GM10266 (cell line): ENCODE results near the gene CCM2L.

Source experiments
- DNase-seq: peaks from one replicate; pipeline ENCODE4 v3.0.0; 2012; ENCODE audit errors: extremely low spot score
- TF ChIP-seq, protein P1 (sequence below): IDR thresholded peaks from 2 replicates; pipeline ENCODE4 v1.5.1; 2012; ENCODE audit warnings: mild to moderate bottlenecking, low read depth; ENCODE audit not compliant: control insufficient read depth, insufficient read depth; ENCODE audit errors: missing control alignments

The CCM2L gene

DNA sequence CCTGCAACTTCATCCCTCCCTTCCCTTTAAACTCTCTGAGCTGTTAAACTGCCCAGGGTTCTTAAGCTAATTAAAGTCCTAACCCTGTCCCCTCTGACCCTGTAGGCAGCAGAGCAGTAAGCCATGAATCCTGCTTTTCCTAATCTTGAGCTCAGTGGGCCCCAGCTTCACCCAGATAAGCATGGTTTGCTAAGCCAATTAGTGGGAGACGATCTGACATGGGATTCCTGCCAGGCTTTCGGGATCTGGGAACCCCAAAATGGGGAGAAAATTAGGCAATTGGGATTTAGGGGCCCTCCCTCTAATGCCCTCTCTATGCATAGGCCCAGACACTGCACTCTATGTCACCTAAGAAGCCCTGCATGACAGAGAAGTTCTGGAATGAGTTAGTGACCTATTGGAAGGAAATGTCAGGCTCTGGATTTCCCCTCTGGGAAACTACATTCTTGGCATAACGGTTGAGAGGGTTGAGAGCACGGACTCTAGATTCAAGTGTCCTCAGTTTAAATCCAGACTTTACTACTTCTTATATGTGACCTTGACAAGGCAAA, 37.7 kb upstream of the CCM2L start:
- TF ChIP-seq, protein P1, sequence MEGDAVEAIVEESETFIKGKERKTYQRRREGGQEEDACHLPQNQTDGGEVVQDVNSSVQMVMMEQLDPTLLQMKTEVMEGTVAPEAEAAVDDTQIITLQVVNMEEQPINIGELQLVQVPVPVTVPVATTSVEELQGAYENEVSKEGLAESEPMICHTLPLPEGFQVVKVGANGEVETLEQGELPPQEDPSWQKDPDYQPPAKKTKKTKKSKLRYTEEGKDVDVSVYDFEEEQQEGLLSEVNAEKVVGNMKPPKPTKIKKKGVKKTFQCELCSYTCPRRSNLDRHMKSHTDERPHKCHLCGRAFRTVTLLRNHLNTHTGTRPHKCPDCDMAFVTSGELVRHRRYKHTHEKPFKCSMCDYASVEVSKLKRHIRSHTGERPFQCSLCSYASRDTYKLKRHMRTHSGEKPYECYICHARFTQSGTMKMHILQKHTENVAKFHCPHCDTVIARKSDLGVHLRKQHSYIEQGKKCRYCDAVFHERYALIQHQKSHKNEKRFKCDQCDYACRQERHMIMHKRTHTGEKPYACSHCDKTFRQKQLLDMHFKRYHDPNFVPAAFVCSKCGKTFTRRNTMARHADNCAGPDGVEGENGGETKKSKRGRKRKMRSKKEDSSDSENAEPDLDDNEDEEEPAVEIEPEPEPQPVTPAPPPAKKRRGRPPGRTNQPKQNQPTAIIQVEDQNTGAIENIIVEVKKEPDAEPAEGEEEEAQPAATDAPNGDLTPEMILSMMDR: no peak
- DNase-seq: no peak

DNA sequence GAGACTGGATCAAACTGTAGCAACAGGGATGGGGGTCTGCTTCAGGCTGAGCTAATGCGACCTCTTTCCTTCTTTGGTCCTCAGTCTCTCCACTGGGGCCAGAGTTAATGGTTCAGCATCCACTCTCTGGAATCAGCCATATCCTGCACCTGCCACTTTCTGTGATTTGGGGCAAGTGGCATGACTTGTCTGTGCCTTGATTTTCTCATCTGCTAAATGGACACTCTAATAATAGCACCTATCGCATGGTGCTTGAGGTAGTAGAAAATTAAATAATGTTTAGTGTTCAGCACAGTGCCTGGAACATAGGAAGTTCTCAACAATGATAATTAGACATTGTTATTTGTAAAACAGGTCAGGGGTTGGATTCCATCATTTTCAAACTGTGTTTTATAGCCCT, 35.9 kb upstream of the CCM2L start:
- TF ChIP-seq, protein P1: no peak
- DNase-seq: no peak

DNA sequence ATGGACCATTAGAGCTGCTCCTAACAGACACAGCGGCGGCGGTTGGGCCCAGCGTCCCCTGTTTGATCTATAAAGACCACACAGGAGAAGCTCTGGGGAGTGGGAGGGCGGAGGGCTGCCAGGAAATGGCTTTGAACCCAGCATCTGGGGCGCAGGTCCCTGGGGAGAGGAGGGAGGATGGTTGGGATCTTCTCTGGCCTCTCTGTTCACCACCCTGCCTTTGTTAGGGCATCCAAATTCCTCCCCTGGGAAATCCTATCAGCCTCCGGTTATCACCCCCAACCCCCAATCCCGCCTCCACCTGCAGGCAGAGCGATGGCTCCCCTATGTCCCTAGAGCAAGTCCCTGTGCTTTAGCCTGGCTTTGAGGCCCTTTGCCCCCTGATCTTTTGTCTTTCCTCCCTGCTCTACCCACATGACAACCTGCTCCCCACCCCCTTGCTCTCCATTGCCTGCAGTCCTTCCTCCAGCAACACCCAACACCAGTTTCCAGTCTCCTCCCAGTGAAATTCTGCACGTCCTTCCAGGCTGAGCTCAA, 35.2 kb upstream of the CCM2L start:
- no peak for DNase-seq
- TF ChIP-seq, protein P1: no peak

DNA sequence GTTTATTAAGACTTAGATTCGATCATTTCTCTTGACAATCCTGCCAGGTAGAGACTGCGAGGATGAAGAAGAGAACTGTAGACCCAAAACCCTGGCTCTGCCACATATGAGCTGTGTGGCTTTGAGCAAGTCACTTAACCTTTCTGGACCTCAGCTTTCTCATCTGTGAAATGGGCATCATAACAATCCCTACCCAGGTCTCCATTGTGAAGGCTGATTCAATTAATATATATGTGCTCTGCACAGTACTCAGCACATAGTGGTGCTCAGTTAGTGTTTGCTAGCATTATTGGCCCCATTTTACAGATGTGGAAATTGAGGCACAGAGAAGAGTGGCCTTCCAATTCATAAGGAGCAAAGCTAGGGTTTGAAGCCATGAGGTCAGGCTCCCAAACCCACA, 34.4 kb upstream of the CCM2L start:
- TF ChIP-seq, protein P1: no peak

DNA sequence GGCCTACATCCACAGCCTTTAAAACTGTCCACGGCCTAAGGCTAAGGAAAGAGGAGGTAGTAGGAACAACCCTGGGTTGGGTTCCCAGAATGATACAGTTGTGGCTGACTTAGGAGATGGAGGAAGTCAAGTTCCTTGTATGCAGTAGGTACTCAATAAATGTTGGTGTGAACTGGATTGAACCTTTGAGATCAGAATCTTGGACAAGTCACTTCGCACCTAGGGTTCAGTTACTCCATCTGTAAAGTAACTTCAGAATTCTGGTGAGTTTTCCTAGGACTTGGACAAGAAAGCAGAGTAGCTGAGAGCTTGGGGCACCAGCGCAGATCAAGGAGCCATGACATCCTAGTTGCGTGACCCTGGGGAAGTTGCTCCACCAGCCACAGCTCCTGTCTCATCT, 33.2 kb upstream of the CCM2L start:
- no peak for DNase-seq
- TF ChIP-seq, protein P1: no peak

More for the DNA sequence above, 34.4 kb upstream of the CCM2L start:
- DNase-seq: no peak

DNA sequence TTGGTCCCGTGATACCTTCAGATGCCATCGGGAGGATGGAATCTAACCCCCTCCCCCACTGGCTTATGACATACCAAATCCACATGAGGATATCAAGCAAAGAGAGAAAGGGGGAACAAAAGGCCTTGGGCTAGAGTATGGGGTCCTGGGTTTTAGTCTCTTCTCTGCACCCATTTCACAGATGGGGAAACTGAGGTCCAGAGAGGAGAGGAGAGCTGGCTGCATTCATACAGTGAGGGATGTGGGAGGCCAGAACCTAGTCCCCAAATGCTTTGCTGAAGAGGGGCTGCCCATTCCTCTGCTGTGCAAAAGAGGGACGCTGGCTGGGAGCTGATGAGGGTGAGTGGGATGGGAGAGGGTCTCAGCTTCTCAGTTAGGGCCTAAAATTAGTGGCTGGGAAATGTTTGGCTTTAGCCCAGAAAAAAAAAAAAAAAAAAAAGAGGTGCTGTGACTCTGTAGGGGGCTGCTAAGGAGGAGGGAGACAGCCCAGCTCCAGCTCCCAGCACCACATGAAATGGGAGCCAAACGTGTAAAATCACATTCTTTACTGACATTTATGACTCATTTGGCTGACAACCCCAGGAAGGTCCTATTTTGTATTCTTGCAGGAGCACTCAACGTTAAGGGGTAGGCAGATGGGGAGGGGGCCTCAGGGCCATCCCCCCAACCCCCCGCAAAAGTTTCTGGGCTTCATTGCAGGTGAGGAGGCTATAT, 30.4 kb upstream of the CCM2L start:
- no peak for DNase-seq
- TF ChIP-seq, protein P1: no peak

DNA sequence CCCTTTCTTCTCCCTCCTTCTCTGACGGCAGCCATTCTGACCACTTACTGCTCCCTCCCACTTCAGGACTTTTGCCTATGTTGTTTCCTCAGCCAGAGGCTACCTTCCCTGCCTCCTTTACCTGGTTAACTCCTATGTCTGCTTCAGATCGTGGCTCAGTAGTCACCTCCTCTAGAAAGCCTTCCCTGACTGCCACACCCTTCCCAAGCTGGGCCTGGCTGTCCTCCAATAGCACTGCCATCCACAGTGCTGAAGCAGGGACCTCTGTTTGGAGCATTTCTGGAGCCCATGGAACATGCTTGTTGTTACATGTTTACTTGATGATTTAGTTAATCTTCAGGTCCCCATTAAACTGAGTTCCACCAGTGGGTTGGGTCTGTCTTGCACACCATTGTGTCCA, 28.5 kb upstream of the CCM2L start:
- no peak for DNase-seq
- TF ChIP-seq, protein P1: no peak
